H1 (cell line): ENCODE measurements around the gene GDAP2. TPM values are rescaled to one million over a fixed set of nuclear protein-coding genes. Genes with fewer than 3 reads are reported as not detected.

Experiments
- CTCF ChIA-PET: fragments of 300-600 bp; sonication (Branson Sonifier 250); formaldehyde crosslinking; loops from one replicate; lab custom pipeline; 2021; ENCODE audit not compliant: partially characterized antibody; lab: Charles Lee
- POLR2A ChIA-PET: fragments of 300-600 bp; sonication (Branson Sonifier 250); formaldehyde crosslinking; loops from one replicate; lab custom pipeline; 2021; ENCODE audit warnings: inconsistent platforms; ENCODE audit not compliant: partially characterized antibody; lab: Charles Lee
- DNase-seq, 2 experiments: peaks; one replicate each; pipeline versions ENCODE4 v3.0.0 to v3.0.0-alpha.2; 2010 to 2022; ENCODE audit warnings: low spot score in 2 of 2, low read depth in 1 of 2, mixed read lengths in 1 of 2
- FAIRE-seq: peaks from 2 replicates; lab custom pipeline; 2011; peaks lifted over from hg19 to GRCh38; lab: Jason Lieb, UNC
- H2AFZ ChIP-seq: 2 replicates; pipeline ENCODE4 v1.8.1; 2012; ENCODE audit warnings: low read length, inconsistent platforms
- H2AK5ac ChIP-seq: 2 replicates; pipeline ENCODE4 v1.6.1; 2013; ENCODE audit warnings: low read depth, low read length
- H2BK120ac ChIP-seq: replicated peaks from 2 replicates; pipeline ENCODE3; 2013; ENCODE audit warnings: low read depth, low read length, inconsistent platforms
- H2BK12ac ChIP-seq: 2 replicates; pipeline ENCODE4 v1.6.1; 2013; ENCODE audit warnings: low read depth, low read length
- H2BK15ac ChIP-seq: 2 replicates; pipeline ENCODE4 v1.6.1; 2013; ENCODE audit warnings: low read length
- H2BK20ac ChIP-seq: 2 replicates; pipeline ENCODE4 v1.6.1; 2013; ENCODE audit warnings: low read length
- H2BK5ac ChIP-seq: 2 replicates; pipeline ENCODE4 v1.6.1; 2013; ENCODE audit warnings: low read depth, low read length
- H3K14ac ChIP-seq: 2 replicates; pipeline ENCODE4 v1.6.1; 2013; ENCODE audit warnings: inconsistent platforms; ENCODE audit not compliant: insufficient read length
- H3K18ac ChIP-seq: 2 replicates; pipeline ENCODE4 v1.6.1; 2013; ENCODE audit warnings: low read length; ENCODE audit errors: extremely low read depth
- H3K23ac ChIP-seq: 2 replicates; pipeline ENCODE4 v1.6.1; 2013; ENCODE audit warnings: inconsistent platforms; ENCODE audit not compliant: insufficient read length
- H3K23me2 ChIP-seq: 2 replicates; pipeline ENCODE4 v1.6.1; 2013; ENCODE audit warnings: low read depth, low read length
- H3K27ac ChIP-seq: 2 replicates; pipeline ENCODE4 v1.6.1; 2011; ENCODE audit warnings: low read depth, low read length, inconsistent platforms
- H3K27me3 ChIP-seq, 4 experiments: replicated peaks in 1 of 4; 1 replicate in 1 of 4; 2 replicates in 3 of 4; pipeline versions ENCODE4 v1.6.1 to v1.8.1; 2011 to 2013; ENCODE audit warnings: low read length in 3 of 4, mild to moderate bottlenecking in 3 of 4, inconsistent platforms in 2 of 4, mixed read lengths in 2 of 4, moderate library complexity in 1 of 4; ENCODE audit not compliant: control insufficient read depth in 3 of 4, insufficient read depth in 3 of 4; ENCODE audit errors: extremely low read depth in 1 of 4
- H3K36me3 ChIP-seq, 4 experiments: 2 replicates each; pipeline versions ENCODE4 v1.6.1 to v1.8.1; 2011 to 2013; ENCODE audit warnings: mild to moderate bottlenecking in 4 of 4, low read length in 3 of 4, moderate library complexity in 2 of 4, control low read depth in 1 of 4, inconsistent platforms in 1 of 4; ENCODE audit not compliant: insufficient read depth in 4 of 4, control insufficient read depth in 2 of 4
- H3K4ac ChIP-seq: replicated peaks from 2 replicates; pipeline ENCODE3; 2013; ENCODE audit warnings: low read length, low read depth, mixed read lengths, inconsistent platforms; ENCODE audit not compliant: insufficient read length
- H3K4me1 ChIP-seq, 4 experiments: replicated peaks in 1 of 4; 1 replicate in 1 of 4; 2 replicates in 3 of 4; pipeline versions ENCODE4 v1.6.1 to v1.8.1; 2011 to 2013; ENCODE audit warnings: low read length in 3 of 4, inconsistent platforms in 2 of 4, mixed read lengths in 1 of 4; ENCODE audit not compliant: insufficient read depth in 4 of 4, control insufficient read depth in 3 of 4
- H3K4me2 ChIP-seq, 2 experiments: 2 replicates each; pipeline versions ENCODE4 v1.6.1 to v1.8.1; 2011 to 2013; ENCODE audit warnings: low read depth in 2 of 2, low read length in 2 of 2, control low read depth in 1 of 2, inconsistent platforms in 1 of 2, mild to moderate bottlenecking in 1 of 2; ENCODE audit not compliant: insufficient read depth in 1 of 2
- H3K4me3 ChIP-seq, 4 experiments: fragments of 200-600, 300-600 bp in 1 of 4; sonication (generic), shearing (Covaris generic), sonication (Bioruptor Twin) in 1 of 4; 2 replicates each; pipeline versions ENCODE4 v1.5.1 to v1.8.1; 2011 to 2016; ENCODE audit warnings: low read length in 4 of 4, low read depth in 3 of 4, control low read depth in 2 of 4, inconsistent platforms in 2 of 4, mild to moderate bottlenecking in 2 of 4, mixed read lengths in 1 of 4, moderate library complexity in 1 of 4; ENCODE audit not compliant: insufficient read depth in 2 of 4; ENCODE audit errors: extremely low read depth in 1 of 4
- H3K56ac ChIP-seq: replicated peaks from 2 replicates; pipeline ENCODE3; 2013; ENCODE audit warnings: low read depth, mild to moderate bottlenecking, mixed read lengths, low read length, inconsistent platforms; ENCODE audit not compliant: insufficient read length
- H3K79me1 ChIP-seq: 2 replicates; pipeline ENCODE4 v1.6.1; 2013; ENCODE audit warnings: low read depth, low read length, control low read depth
- H3K79me2 ChIP-seq, 2 experiments: 2 replicates each; pipeline versions ENCODE4 v1.6.1 to v1.8.1; 2012 to 2013; ENCODE audit warnings: low read length in 2 of 2, mild to moderate bottlenecking in 2 of 2, inconsistent platforms in 1 of 2; ENCODE audit not compliant: insufficient read depth in 2 of 2, control insufficient read depth in 1 of 2
- H3K9ac ChIP-seq, 4 experiments: replicated peaks in 1 of 4; 1 replicate in 1 of 4; 2 replicates in 3 of 4; pipeline versions ENCODE4 v1.6.1 to v1.8.1; 2011 to 2013; ENCODE audit warnings: low read depth in 3 of 4, low read length in 3 of 4, control low read depth in 2 of 4, mild to moderate bottlenecking in 2 of 4, moderate library complexity in 2 of 4, inconsistent platforms in 1 of 4; ENCODE audit errors: extremely low read depth in 1 of 4
- H3K9me3 ChIP-seq, 2 experiments: 2 replicates each; pipeline versions ENCODE4 v1.6.1 to v1.8.1; 2012 to 2013; ENCODE audit warnings: mild to moderate bottlenecking in 2 of 2, moderate library complexity in 2 of 2, control low read depth in 1 of 2, inconsistent platforms in 1 of 2, low read depth in 1 of 2, low read length in 1 of 2, mixed read lengths in 1 of 2; ENCODE audit not compliant: insufficient read depth in 2 of 2
- H4K20me1 ChIP-seq, 2 experiments: replicated peaks in 1 of 2; 2 replicates each; pipeline versions ENCODE3 to v1.8.1; 2011 to 2013; ENCODE audit warnings: inconsistent platforms in 2 of 2, low read length in 2 of 2, mild to moderate bottlenecking in 1 of 2; ENCODE audit not compliant: insufficient read depth in 2 of 2, control insufficient read depth in 1 of 2
- H4K5ac ChIP-seq: 2 replicates; pipeline ENCODE4 v1.6.1; 2013; ENCODE audit warnings: low read length, low read depth, mixed read lengths, inconsistent platforms; ENCODE audit not compliant: insufficient read length
- H4K8ac ChIP-seq: 2 replicates; pipeline ENCODE4 v1.8.0; 2013; ENCODE audit warnings: mild to moderate bottlenecking, moderate library complexity, low read length, inconsistent platforms; ENCODE audit not compliant: insufficient read depth; ENCODE audit errors: extremely low read depth
- H4K91ac ChIP-seq: replicated peaks from 2 replicates; pipeline ENCODE3; 2013; ENCODE audit warnings: low read length, mixed read lengths, inconsistent platforms; ENCODE audit not compliant: insufficient read length
- BACH1 ChIP-seq: IDR thresholded peaks from 2 replicates; pipeline ENCODE4 v1.6.1; 2012; ENCODE audit warnings: low read length, improper control_type of control experiment
- EP300 ChIP-seq, 2 experiments: IDR thresholded peaks; 1 replicate in 1 of 2; 2 replicates in 1 of 2; pipeline ENCODE4 v1.6.1; 2011 to 2012; ENCODE audit warnings: low read depth in 2 of 2, low read length in 2 of 2, mild to moderate bottlenecking in 2 of 2, borderline replicate concordance in 1 of 2, inconsistent platforms in 1 of 2, moderate library complexity in 1 of 2
- POU5F1 ChIP-seq: IDR thresholded peaks from 2 replicates; pipeline ENCODE4 v1.6.1; 2011; ENCODE audit warnings: low read depth, mild to moderate bottlenecking, low read length, moderate library complexity
- RFX5 ChIP-seq: IDR thresholded peaks from 2 replicates; pipeline ENCODE4 v1.6.1; 2011; ENCODE audit warnings: low read depth, low read length, improper control_type of control experiment, borderline replicate concordance
- WGBS, 2 experiments: shearing (Covaris generic) in 1 of 2; methylation state at CpG; one replicate each; pipeline versions ENCODE4 v1.1.6 to v1.1.7; 2013 to 2015; ENCODE audit warnings: low lambda C conversion rate in 2 of 2, mixed read lengths in 2 of 2, inconsistent platforms in 1 of 2, low coverage in 1 of 2, missing lambda C conversion rate in 1 of 2; ENCODE audit not compliant: insufficient replicate concordance in 2 of 2, insufficient coverage in 1 of 2, insufficient read length in 1 of 2; ENCODE audit errors: extremely low coverage in 1 of 2, missing lambda C conversion rate in 1 of 2; 5-methylcytosine and 5-hydroxymethylcytosine counted together
- polyA plus RNA-seq, 7 experiments: library from polyadenylated mRNA; depleted of rRNA in 3 of 7; stranded (reverse) in 5 of 7; unstranded in 2 of 7; fragments of >200 nt in 5 of 7; fragments of 200-250 nt in 2 of 7; gene quantifications; 1 replicate in 5 of 7; 2 replicates in 1 of 7; 4 replicates in 1 of 7; pipeline versions ENCODE4 v1.2.1 to v1.2.3, GENCODE V29; 2011 to 2013; ENCODE audit warnings: missing spikeins in 2 of 7, mixed read lengths in 2 of 7
- total RNA-seq: library from RNA; stranded (reverse); fragmentation: NEBNext Ultra II Directional; extraction: Animal tissue kit (Norgen Biotek cat#: 25700); gene quantifications from 2 replicates; pipeline ENCODE4 v1.2.1, GENCODE V29; 2021

GDAP2 gene
- total and polyA plus RNA-seq, 2 of the 8 experiments (the other 6 are each of a cell fraction or from before 2014, with no cell fraction given): 8.6 to 27.8 TPM

DNA sequence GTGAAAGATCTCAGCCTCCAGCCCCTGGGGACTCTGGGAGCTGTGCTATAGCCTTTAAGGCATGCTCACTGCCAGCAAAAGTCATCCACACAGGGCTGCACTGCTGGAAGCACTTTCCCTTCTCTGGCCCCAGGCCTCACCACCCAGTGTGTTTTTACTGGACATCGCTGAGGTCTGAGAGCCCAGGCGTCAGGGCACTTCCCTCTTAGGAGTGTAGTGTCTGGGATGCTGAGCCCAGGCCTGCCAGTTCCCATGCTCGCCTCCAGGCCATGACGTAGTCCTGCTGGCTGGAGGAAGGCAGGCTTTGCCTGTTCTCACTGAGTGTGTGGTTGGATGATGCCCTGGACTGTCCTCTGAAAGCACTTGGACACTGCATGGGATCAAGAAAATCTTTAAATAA is 101.2 kb downstream of the GDAP2 start:
- no peaks in the 10 kb centered on the region for H3K23me2 ChIP-seq
- WGBS, 2 experiments: 83% methylated on average over 4 of the region's 4 CpGs; no CpG with 5 or more reads in 1 of the 2 experiments
- POLR2A ChIA-PET: no interaction called here
- H3K4ac ChIP-seq: no peak overlapping the region
- TF ChIP-seq BACH1 (no peak), EP300 (IDR thresholded peaks at IDR 0.05; ENCODE audit: borderline replicate concordance in 1 of 2, low read depth in 2 of 2, low read length in 2 of 2) (no peak), POU5F1 (no peak), RFX5 (no peak)
- CTCF ChIA-PET: interaction anchor here (1.0 to 2.2 kb wide), 3 partner anchors 12 to 14 kb away, joined by 3 to 9 read pairs (median 7); no protein-coding TSS in a partner anchor
- H3K4me3 ChIP-seq: no peak overlapping the region
- no peak overlapping the region for H2AFZ ChIP-seq
- no peak overlapping the region for H4K5ac ChIP-seq
- FAIRE-seq (no peak), DNase-seq (no peak)
- H2BK5ac ChIP-seq: no peak overlapping the region
- H3K4me1 ChIP-seq: no peaks in the 10 kb centered on the region
- H4K8ac ChIP-seq: no peak overlapping the region
- H2BK12ac ChIP-seq: no peak overlapping the region
- no peaks in the 10 kb centered on the region for H3K79me2 ChIP-seq
- H2AK5ac ChIP-seq: no peak overlapping the region
- no peak overlapping the region for H2BK20ac ChIP-seq
- no peak overlapping the region for H2BK15ac ChIP-seq
- H4K91ac ChIP-seq: no peak overlapping the region
- H3K18ac ChIP-seq: no peak overlapping the region
- 0 out of 4 replicates have a peak, but pooled peaks cover 0 to 3% of the 10 kb centered on the region in 2 experiments for H3K9me3 ChIP-seq
- H3K9ac ChIP-seq: no peak overlapping the region
- H3K79me1 ChIP-seq: no peaks in the 10 kb centered on the region
- no peak overlapping the region for H3K4me2 ChIP-seq
- no peak overlapping the region for H2BK120ac ChIP-seq
- H3K23ac ChIP-seq: no peak overlapping the region
- no peaks in the 10 kb centered on the region for H3K36me3 ChIP-seq
- H3K27me3 ChIP-seq: no peaks in the 10 kb centered on the region
- H3K14ac ChIP-seq: no peak overlapping the region
- H4K20me1 ChIP-seq: no peaks in the 10 kb centered on the region
- no peak overlapping the region for H3K56ac ChIP-seq
- H3K27ac ChIP-seq: no peak overlapping the region
